GM21786 (cell line): ENCODE data around the gene TSPAN17.
"Not testable (repeated sequence)": the region's sequence is repeated elsewhere in the genome, so short reads cannot be mapped to it uniquely, and the experiment has no call there.

Experiments
- ATAC-seq: cut with Tn5 transposase; IDR thresholded peaks from one replicate; pipeline ENCODE4 v1.9.1; 2021; ENCODE audit not compliant: unreplicated experiment

Gene TSPAN17, protein sequence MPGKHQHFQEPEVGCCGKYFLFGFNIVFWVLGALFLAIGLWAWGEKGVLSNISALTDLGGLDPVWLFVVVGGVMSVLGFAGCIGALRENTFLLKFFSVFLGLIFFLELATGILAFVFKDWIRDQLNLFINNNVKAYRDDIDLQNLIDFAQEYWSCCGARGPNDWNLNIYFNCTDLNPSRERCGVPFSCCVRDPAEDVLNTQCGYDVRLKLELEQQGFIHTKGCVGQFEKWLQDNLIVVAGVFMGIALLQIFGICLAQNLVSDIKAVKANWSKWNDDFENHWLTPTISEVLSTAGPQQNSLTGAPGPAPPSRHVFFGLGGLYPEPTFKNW

DNA sequence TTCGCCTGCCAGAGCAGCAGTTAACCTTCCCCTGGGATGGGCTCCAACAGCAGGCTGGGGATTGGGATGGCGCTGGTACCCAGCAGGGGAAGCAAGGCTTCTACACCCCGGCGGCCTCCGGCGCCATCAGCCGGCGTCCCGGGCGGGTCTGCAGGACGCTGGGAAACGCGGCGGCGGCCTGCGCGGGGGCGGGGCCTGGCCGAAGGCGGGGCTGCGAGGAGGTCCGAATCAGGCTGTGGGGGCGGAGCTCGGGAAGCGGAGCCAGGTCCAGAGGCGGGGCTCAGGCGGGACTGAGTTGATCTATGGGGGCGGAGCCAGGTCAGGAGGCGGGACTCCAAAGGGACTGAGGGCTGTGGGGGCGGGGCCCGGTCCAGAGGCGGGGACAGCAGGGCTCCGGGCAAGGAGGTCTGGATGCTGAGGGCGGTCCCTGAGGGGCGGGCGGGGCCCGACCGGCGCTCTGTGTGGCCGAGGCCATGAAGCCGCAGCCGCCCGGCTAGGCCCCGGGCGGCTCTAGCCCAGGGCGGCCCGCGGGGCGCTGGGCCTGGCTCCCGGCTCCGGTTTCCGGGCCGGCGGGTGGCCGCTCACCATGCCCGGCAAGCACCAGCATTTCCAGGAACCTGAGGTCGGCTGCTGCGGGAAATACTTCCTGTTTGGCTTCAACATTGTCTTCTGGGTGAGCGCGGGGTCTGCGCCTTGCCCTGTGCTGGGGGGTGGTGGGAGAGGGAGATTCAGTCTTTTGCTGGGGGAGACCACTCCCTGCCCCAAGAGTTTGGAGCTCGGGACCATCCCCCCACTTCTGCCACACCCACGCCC lies at the start of gene TSPAN17:
Gene TSPAN17, plus strand, starts transcription at position 455 of the 813 bp plus-strand sequence. Its CDS starts 132 bp downstream, at position 587.
- ATAC-seq = peak; percentile 96

DNA sequence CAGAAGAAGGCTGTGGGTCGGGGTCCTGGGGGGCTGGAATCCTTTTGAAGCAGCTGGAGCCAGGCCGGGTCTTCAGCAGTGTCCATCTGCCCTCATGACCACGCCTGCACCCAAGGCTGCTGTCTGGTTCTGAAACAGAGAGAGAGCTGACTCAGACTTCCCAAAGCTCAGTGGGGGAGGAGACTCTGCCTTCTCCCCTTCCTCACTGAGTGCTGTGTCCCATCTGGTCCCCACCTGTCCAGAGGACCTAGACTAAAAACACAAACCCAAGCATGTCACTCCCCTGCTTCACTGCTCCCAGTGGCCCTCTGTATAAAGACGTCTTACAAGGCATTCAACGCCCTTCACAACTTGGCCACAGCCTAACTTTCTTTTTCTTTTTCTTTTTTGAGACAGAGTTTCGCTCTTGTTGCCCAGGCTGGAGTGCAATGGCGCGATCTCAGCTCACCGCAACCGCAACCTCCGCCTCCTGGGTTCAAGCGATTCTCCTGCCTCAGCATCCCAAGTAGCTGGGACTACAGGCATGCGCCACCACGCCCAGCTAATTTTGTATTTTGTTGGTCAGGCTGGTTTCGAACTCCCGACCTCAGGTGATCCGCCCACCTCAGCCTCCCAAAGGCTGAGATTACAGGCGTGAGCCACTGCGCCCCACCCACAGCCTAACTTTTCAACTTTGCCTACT lies 47.4 kb upstream of the TSPAN17 start:
- not testable (repeated sequence) for ATAC-seq

GRCh38 chr5:176601901-176602482 lies 45.3 kb upstream of the TSPAN17 start:
- ATAC-seq = no peak

- ATAC-seq = no peak
Observed at GRCh38 chr5:176603091-176603490, 44.2 kb upstream of the TSPAN17 start.

DNA sequence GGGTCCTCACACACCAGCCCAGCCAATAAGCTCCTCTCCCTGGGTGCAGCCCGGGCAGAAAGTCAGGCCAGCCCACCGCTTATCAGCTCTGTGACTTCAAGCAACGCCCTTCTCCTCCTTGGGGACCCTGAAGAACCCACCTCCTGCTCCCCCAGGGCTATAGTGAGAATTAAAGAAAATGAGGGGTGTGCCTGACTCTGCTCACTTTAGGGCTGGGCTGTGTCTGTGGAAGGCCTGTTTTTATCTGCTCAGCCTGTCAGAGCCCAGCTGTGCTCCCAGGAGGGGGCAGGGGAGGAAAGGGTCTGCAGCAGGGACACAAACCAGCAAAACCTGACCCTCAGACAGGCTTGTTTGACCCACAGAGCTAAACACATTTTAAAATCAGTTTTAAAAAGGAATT lies 41.3 kb upstream of the TSPAN17 start:
- no peak for ATAC-seq

DNA sequence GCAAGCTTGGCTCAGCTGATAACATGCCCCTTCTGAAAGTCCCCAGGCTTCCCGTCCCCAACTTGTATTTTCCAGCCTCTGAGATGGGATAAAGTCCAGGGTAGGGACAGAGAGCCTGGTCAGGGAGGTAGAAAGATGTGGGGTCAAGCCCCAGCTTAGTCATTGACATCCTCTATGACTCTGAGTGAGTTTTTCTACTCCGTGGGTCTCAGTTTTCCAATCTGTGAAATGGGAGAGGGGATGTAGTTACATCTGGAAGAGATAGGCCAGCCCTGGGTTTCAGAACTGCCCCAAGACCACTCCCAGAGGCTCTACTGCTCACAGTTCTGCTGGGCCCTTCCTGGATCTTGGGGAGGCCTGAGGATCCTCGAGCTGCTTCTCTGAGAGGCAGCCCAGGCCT lies 40.4 kb upstream of the TSPAN17 start:
- no peak for ATAC-seq

GRCh38 chr5:176608142-176608705 lies 39.1 kb upstream of the TSPAN17 start:
- ATAC-seq = no peak

- ATAC-seq = peak; percentile 20
Observed at GRCh38 chr5:176608937-176609723, 38.2 kb upstream of the TSPAN17 start.

- peak; percentile 63 for ATAC-seq
Observed at GRCh38 chr5:176609724-176610434, 37.4 kb upstream of the TSPAN17 start, which contains the start of gene GPRIN1. GPRIN1 (minus strand) TSS chr5:176610156; CDS start chr5:176599834, 10,322 bp downstream.

- ATAC-seq = no peak
Observed at GRCh38 chr5:176610435-176610773, 36.9 kb upstream of the TSPAN17 start.

GRCh38 chr5:176611435-176611834 lies 35.8 kb upstream of the TSPAN17 start:
- ATAC-seq = no peak

DNA sequence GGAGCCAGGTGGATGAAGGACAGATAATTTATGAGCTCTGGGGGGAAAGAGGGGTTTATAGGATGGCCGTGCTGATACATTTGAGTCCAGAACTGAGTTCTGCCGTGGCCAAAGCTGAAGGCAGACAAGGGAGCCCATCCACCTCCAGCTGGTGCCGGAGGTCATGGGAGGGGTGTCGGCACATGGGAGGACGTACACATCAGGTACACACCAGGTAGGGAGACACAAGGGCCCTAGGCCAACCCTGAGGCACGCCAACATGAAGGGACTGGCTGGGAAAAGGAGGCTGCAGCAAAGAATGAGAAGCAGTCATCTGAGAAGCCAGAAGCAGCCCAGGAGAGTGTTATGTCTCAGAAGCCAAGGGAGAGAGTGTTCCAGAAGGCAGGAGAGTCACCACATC lies 35.3 kb upstream of the TSPAN17 start:
- ATAC-seq = no peak

- no peak for ATAC-seq
Observed at GRCh38 chr5:176612855-176613254, 34.4 kb upstream of the TSPAN17 start.

- no peak for ATAC-seq
Observed at GRCh38 chr5:176614805-176615478, 32.3 kb upstream of the TSPAN17 start.

DNA sequence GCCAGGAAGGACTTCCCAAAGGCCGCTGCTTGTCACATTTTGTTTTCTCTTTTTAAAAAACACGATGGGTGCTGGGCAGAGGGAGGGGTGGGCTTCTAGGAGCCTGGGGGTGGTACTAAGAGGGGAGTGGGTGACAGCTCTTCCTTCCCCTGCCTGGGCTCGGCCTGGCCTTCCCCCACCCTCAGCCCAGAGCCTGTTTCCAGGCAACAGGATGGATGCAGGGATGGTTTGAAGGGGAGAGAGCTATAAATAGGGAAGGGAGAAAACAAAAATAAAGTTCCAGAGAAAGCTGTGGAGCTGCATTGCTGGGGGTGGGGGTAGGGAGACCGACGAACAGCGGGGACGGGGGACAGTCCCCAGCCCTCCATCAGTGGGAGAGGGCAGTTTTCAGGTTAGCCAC lies 30.8 kb upstream of the TSPAN17 start:
- no peak for ATAC-seq

GRCh38 chr5:176618783-176619182 lies 28.5 kb upstream of the TSPAN17 start:
- no peak for ATAC-seq

- ATAC-seq = peak; percentile 75
Observed at GRCh38 chr5:176619203-176619568, 28.1 kb upstream of the TSPAN17 start.

- ATAC-seq = no peak
Observed at GRCh38 chr5:176619569-176620332, 27.5 kb upstream of the TSPAN17 start.
